Vagina (tissue), 2 donors: ENCODE data around the gene THOC1.

Experiments used
- POLR2A ChIP-seq, 2 donors: fragments of 450-650 bp; IDR thresholded peaks; one replicate each; pipeline ENCODE4 v1.6.1; 2017; ENCODE audit warnings: antibody characterized with exemption in 2 of 2, mild to moderate bottlenecking in 2 of 2, moderate library complexity in 2 of 2
- POLR2AphosphoS5 ChIP-seq, 2 donors: sonication (generic); formaldehyde crosslinking; IDR thresholded peaks; one replicate each; pipeline ENCODE4 v1.9.0; 2017; ENCODE audit warnings: antibody characterized with exemption in 2 of 2, mild to moderate bottlenecking in 2 of 2, low read depth in 1 of 2; ENCODE audit not compliant: insufficient read depth in 1 of 2
- TF ChIP-seq, protein P1 (sequence below), 3 experiments: fragments of 450-650 bp in 2 of 3; fragments of 200-600 bp in 1 of 3; sonication (generic) in 1 of 3; IDR thresholded peaks; one replicate each; pipeline ENCODE4 v1.5.1; 2017 to 2019; ENCODE audit warnings: antibody characterized with exemption in 3 of 3, mild to moderate bottlenecking in 2 of 3, moderate library complexity in 2 of 3

DNA sequence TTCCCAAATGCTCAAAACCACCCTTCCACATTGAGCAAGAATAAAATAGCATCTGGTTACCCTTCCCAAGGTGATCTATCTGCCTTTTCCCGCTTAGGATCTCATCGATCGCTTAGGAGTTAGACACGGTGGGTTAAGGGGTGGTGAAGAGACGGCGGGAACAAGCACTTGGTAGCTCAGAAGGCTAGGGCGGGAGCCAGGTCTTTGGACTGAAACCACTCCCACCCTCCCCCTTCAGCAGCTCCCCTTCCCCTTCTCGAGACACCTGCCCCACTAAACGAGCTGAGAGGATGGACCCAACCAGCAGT, 513 bp downstream of the THOC1 start:
- TF ChIP-seq, protein P1, sequence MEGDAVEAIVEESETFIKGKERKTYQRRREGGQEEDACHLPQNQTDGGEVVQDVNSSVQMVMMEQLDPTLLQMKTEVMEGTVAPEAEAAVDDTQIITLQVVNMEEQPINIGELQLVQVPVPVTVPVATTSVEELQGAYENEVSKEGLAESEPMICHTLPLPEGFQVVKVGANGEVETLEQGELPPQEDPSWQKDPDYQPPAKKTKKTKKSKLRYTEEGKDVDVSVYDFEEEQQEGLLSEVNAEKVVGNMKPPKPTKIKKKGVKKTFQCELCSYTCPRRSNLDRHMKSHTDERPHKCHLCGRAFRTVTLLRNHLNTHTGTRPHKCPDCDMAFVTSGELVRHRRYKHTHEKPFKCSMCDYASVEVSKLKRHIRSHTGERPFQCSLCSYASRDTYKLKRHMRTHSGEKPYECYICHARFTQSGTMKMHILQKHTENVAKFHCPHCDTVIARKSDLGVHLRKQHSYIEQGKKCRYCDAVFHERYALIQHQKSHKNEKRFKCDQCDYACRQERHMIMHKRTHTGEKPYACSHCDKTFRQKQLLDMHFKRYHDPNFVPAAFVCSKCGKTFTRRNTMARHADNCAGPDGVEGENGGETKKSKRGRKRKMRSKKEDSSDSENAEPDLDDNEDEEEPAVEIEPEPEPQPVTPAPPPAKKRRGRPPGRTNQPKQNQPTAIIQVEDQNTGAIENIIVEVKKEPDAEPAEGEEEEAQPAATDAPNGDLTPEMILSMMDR (IDR thresholded peaks at IDR 0.05): no peak
- TF ChIP-seq POLR2AphosphoS5 (IDR thresholded peaks at IDR 0.05; ENCODE audit: insufficient read depth in 1 of 2, low read depth in 1 of 2) (no peak), POLR2A (IDR thresholded peaks at IDR 0.05) (no peak)
